ENCODE results near the gene AMDHD2. TPM values are rescaled to one million over a fixed set of nuclear protein-coding genes. Genes with fewer than 3 reads are reported as not detected.
A peak's percentile ranks its signal among the peaks of the same experiment; 100 is the strongest.

AMDHD2 gene
- total RNA-seq, 3 donors from 2014 or later = 27.9 to 57.0 (median 28.2) TPM

DNA sequence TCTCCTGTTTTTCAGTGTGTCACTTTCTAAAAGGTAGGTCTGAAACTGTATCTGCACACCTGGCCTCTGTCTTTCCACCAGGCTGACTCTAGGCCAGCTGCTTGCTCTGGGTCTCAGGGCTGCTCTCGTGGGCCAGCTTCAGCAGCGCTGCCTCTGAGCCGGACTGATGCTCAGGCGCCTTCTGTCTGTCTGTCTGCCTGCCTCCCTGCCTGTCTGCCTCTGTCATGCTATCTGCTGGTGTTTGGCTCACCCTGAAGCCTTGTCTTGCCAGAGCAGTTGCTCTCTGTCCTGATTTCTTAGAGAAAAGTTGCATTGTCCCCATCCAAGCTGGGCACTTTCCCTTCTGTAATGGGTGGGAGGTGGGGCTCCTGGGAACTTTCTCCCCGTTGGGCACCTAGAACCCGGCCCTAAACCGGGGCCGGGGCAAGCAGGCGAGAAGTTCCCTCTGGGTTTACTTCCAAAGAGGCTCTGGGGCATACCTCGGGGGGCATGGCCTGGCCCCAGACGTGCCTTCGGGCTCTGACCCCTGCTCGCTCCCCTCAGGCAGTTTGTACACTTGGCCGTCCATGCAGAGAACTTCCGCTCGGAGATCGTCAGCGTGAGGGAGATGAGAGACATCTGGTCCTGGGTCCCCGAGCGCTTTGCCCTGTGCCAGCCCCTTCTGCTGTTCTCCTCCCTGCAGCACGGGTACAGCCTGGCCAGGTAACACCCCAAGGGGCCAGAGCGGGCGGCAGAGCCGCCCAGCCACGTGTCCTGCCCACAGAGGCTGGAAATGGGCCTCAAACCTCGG is 22.3 kb upstream of the AMDHD2 start:
- Histone ChIP-seq H3K27ac (peak overlapping the region; percentile 52 to 70), H3K36me3 (no peaks in the 10 kb centered on the region), H3K4me3 (peak overlapping the region in 2 of 3 donors; percentile 6 to 17), H3K27me3 (no peaks in the 10 kb centered on the region), H3K4me1 (peaks cover 16 to 28% of the 10 kb centered on the region in 2 donors), H3K9me3 (no peaks in the 10 kb centered on the region)
- no peak for DNase-seq (ENCODE audit: low spot score in 2 of 2)
- intact Hi-C loops (cut with DNase I; ENCODE audit: low total_unique reads) = no loop called here
- TF ChIP-seq POLR2A (IDR thresholded peaks at IDR 0.05) = no peak

- Histone ChIP-seq H3K27me3 (no peaks in the 10 kb centered on the region), H3K36me3 (no peaks in the 10 kb centered on the region), H3K4me1 (peaks cover 16 to 28% of the 10 kb centered on the region in 2 donors), H3K4me3 (peak overlapping the region in 2 of 3 donors; percentile 17 to 24), H3K27ac (peak overlapping the region; percentile 52 to 77), H3K9me3 (no peaks in the 10 kb centered on the region)
- DNase-seq (ENCODE audit: low spot score in 2 of 2) = peak; percentile 95 to 97
- intact Hi-C loops (cut with DNase I; ENCODE audit: low total_unique reads) = no loop called here
- no peak for TF ChIP-seq POLR2A (IDR thresholded peaks at IDR 0.05)
- TF ChIP-seq POLR2AphosphoS5 (IDR thresholded peaks at IDR 0.05) = peak; percentile 75 to 83 (median 81)
Measured at GRCh38 chr16:2498531-2499253, 21.5 kb upstream of the AMDHD2 start.

DNA sequence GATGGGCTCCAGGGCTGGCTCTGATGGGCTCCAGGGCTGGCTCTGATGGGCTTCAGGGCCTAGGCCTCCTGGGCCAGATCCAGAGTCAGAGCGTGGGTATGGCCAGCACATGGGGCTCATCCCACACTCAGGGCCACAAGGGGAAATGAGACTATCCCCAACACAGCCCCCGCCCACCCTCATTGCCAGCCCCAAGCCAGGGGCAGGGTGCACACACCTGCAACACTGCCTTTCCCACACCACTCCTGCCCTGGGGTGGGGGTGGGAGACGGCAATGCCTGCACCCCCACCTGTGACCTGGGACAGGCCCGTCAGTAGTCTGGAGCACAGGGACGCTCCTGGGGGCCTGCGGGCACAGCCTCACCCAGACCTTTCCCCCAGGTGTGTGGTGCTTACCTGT is 20.7 kb upstream of the AMDHD2 start:
- Histone ChIP-seq H3K9me3 (no peaks in the 10 kb centered on the region), H3K27ac (peak overlapping the region; percentile 52 to 77), H3K4me1 (peaks cover 16 to 28% of the 10 kb centered on the region in 2 donors), H3K36me3 (no peaks in the 10 kb centered on the region), H3K27me3 (no peaks in the 10 kb centered on the region), H3K4me3 (no peak overlapping the region)
- DNase-seq (ENCODE audit: low spot score in 2 of 2) = no peak
- TF ChIP-seq, protein P1, sequence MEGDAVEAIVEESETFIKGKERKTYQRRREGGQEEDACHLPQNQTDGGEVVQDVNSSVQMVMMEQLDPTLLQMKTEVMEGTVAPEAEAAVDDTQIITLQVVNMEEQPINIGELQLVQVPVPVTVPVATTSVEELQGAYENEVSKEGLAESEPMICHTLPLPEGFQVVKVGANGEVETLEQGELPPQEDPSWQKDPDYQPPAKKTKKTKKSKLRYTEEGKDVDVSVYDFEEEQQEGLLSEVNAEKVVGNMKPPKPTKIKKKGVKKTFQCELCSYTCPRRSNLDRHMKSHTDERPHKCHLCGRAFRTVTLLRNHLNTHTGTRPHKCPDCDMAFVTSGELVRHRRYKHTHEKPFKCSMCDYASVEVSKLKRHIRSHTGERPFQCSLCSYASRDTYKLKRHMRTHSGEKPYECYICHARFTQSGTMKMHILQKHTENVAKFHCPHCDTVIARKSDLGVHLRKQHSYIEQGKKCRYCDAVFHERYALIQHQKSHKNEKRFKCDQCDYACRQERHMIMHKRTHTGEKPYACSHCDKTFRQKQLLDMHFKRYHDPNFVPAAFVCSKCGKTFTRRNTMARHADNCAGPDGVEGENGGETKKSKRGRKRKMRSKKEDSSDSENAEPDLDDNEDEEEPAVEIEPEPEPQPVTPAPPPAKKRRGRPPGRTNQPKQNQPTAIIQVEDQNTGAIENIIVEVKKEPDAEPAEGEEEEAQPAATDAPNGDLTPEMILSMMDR (IDR thresholded peaks at IDR 0.05) = no peak
- TF ChIP-seq POLR2A (IDR thresholded peaks at IDR 0.05) (no peak), POLR2AphosphoS5 (IDR thresholded peaks at IDR 0.05) (no peak)
- intact Hi-C loops (cut with DNase I; ENCODE audit: low total_unique reads) = no loop called here

DNA sequence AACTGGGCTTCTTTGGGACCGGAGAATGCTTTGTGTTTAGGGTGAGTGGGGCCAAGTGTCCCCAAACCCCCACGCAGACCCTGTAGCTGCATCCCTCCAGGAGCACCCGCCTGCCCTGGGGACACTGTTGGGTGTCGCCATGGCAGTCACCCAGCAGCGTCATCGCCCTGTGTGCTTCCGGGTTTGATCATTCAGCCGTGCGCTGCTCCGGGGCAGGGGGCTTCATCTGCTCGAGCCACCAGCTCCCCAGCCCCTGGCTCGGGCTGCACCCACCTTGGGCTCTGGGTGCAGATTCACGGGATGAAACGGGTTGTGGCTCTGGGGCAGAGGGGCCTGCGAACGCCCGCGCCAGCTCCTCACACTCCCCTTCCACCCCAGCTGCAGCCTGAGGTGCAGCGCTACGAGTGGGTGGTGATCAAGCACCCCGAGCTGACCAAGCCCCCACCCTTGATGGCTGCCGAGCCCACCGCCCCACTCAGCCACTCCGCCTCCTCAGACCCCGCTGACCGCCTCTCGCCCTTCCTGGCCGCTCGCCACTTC is 20.2 kb upstream of the AMDHD2 start:
- no peak for DNase-seq (ENCODE audit: low spot score in 2 of 2)
- no peak overlapping the region for H3K4me3 ChIP-seq
- intact Hi-C loops (cut with DNase I; ENCODE audit: low total_unique reads) = no loop called here
- H3K27me3 ChIP-seq = no peaks in the 10 kb centered on the region
- TF ChIP-seq POLR2AphosphoS5 (IDR thresholded peaks at IDR 0.05) (no peak), POLR2A (IDR thresholded peaks at IDR 0.05) (no peak)
- TF ChIP-seq, protein P1 (IDR thresholded peaks at IDR 0.05) = no peak
- no peaks in the 10 kb centered on the region for H3K9me3 ChIP-seq
- H3K27ac ChIP-seq = peak overlapping the region; percentile 52 to 77
- peaks cover 16 to 28% of the 10 kb centered on the region in 2 donors for H3K4me1 ChIP-seq
- no peaks in the 10 kb centered on the region for H3K36me3 ChIP-seq

DNA sequence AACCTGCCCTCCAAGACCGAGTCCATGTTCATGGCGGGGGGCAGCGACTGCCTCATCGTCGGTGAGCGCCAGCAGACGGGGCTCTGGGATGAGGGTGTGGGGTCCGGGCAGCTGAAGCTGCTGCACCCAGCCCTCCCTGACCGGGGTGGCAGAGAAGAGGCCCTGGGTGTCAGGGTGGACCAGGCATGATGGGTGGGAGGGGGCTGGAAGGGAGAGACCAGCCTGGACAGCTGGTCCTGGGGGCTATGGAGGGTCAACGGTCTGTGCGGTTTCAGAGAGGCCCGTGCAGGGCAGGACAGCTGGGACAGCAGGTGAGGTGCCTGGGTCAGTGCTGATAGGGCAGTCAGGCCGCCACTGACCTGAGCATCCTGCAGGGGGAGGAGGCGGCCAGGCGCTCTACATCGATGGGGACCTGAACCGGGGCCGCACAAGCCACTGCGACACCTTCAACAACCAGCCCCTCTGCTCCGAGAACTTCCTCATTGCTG is 19.7 kb upstream of the AMDHD2 start:
- H3K9me3 ChIP-seq = no peaks in the 10 kb centered on the region
- peak overlapping the region; percentile 52 to 77 for H3K27ac ChIP-seq
- intact Hi-C loops (cut with DNase I; ENCODE audit: low total_unique reads) = no loop called here
- H3K4me1 ChIP-seq = peaks cover 16 to 28% of the 10 kb centered on the region in 2 donors
- H3K36me3 ChIP-seq = no peaks in the 10 kb centered on the region
- TF ChIP-seq, protein P1 (IDR thresholded peaks at IDR 0.05) = no peak
- TF ChIP-seq POLR2A (IDR thresholded peaks at IDR 0.05) = no peak
- TF ChIP-seq POLR2AphosphoS5 (IDR thresholded peaks at IDR 0.05) = no peak
- no peaks in the 10 kb centered on the region for H3K27me3 ChIP-seq
- DNase-seq (ENCODE audit: low spot score in 2 of 2) = no peak
- H3K4me3 ChIP-seq = no peak overlapping the region

Data from breast epithelium (tissue), 4 donors.